CD14-positive monocyte (primary cell): ENCODE results near the gene ARHGAP35. TPM values are rescaled to one million over a fixed set of nuclear protein-coding genes. Genes with fewer than 3 reads are reported as not detected.

Experiments used
- DNase-seq, 3 donors: peaks; one replicate each; pipeline ENCODE4 v3.0.0-alpha.2; 2011 to 2022
- H2AFZ ChIP-seq: 2 replicates; pipeline ENCODE4 v1.6.0; 2012; ENCODE audit warnings: mild to moderate bottlenecking, low read depth, low read length, inconsistent platforms; ENCODE audit not compliant: insufficient read depth, poor library complexity, severe bottlenecking
- H3K27ac ChIP-seq, 2 donors: 1 replicate in 1 of 2; 2 replicates in 1 of 2; pipeline ENCODE4 v1.5.1; 2012 to 2013; ENCODE audit warnings: low read length in 2 of 2, control low read depth in 1 of 2, inconsistent platforms in 1 of 2, low read depth in 1 of 2, mild to moderate bottlenecking in 1 of 2
- H3K27me3 ChIP-seq, 2 donors: one replicate each; pipeline versions ENCODE4 v1.6.0 to v1.6.1; 2011 to 2013; ENCODE audit warnings: low read length in 2 of 2; ENCODE audit not compliant: control insufficient read depth in 2 of 2, insufficient read depth in 2 of 2
- H3K36me3 ChIP-seq, 2 donors: replicated peaks in 1 of 2; 1 replicate in 1 of 2; 2 replicates in 1 of 2; pipeline versions ENCODE4 v1.5.1 to v1.6.1; 2012 to 2013; ENCODE audit warnings: low read length in 2 of 2, control low read depth in 1 of 2, inconsistent platforms in 1 of 2, mild to moderate bottlenecking in 1 of 2; ENCODE audit not compliant: insufficient read depth in 2 of 2, control insufficient read depth in 1 of 2
- H3K4me1 ChIP-seq, 2 donors: 1 replicate in 1 of 2; 2 replicates in 1 of 2; pipeline versions ENCODE4 v1.5.1 to v1.6.1; 2012 to 2013; ENCODE audit warnings: low read length in 2 of 2, control low read depth in 1 of 2, inconsistent platforms in 1 of 2, mild to moderate bottlenecking in 1 of 2, moderate library complexity in 1 of 2; ENCODE audit not compliant: insufficient read depth in 2 of 2, control insufficient read depth in 1 of 2
- H3K4me2 ChIP-seq: replicated peaks from 2 replicates; pipeline ENCODE3; 2012; ENCODE audit warnings: low read length, moderate library complexity, mild to moderate bottlenecking; ENCODE audit not compliant: poor library complexity, severe bottlenecking; ENCODE audit errors: extremely low read depth
- H3K4me3 ChIP-seq, 3 experiments: fragments of 200-600 bp in 1 of 3; sonication (generic) in 1 of 3; replicated peaks in 1 of 3; 1 replicate in 2 of 3; 2 replicates in 1 of 3; pipeline ENCODE4 v1.5.1; 2011 to 2013; ENCODE audit warnings: low read length in 3 of 3, mild to moderate bottlenecking in 3 of 3, control low read depth in 2 of 3, low read depth in 2 of 3, inconsistent platforms in 1 of 3, moderate library complexity in 1 of 3
- H3K79me2 ChIP-seq: 2 replicates; pipeline ENCODE4 v1.6.0; 2012; ENCODE audit warnings: mild to moderate bottlenecking, control low read depth, inconsistent platforms, low read length, moderate library complexity; ENCODE audit not compliant: insufficient read depth
- H3K9ac ChIP-seq: 2 replicates; pipeline ENCODE4 v1.6.0; 2017; ENCODE audit warnings: low read length, mild to moderate bottlenecking; ENCODE audit not compliant: insufficient read depth, poor library complexity, severe bottlenecking
- H3K9me3 ChIP-seq, 2 donors: replicated peaks in 1 of 2; 1 replicate in 1 of 2; 2 replicates in 1 of 2; pipeline versions ENCODE4 v1.5.1 to v1.6.1; 2012 to 2013; ENCODE audit warnings: low read length in 2 of 2, control low read depth in 1 of 2; ENCODE audit not compliant: control insufficient read depth in 1 of 2, insufficient read depth in 1 of 2
- H4K20me1 ChIP-seq: 2 replicates; pipeline ENCODE4 v1.6.0; 2012; ENCODE audit warnings: mild to moderate bottlenecking, low read length, control low read depth, moderate library complexity; ENCODE audit not compliant: insufficient read depth
- H3K27ac Mint-ChIP-seq, 7 donors: one replicate each; pipeline ENCODE4 v1.8.0; 2020; ENCODE audit warnings: mild to moderate bottlenecking in 7 of 7, mixed read lengths in 7 of 7, moderate library complexity in 6 of 7, inconsistent platforms in 2 of 7
- H3K27me3 Mint-ChIP-seq, 3 donors: one replicate each; pipeline ENCODE4 v1.8.0; 2021 to 2022; ENCODE audit warnings: low read depth in 3 of 3, mild to moderate bottlenecking in 3 of 3, mixed read lengths in 3 of 3, moderate library complexity in 3 of 3, inconsistent platforms in 1 of 3
- H3K36me3 Mint-ChIP-seq, 2 donors: one replicate each; pipeline ENCODE4 v1.8.0; 2020; ENCODE audit warnings: mixed read lengths in 2 of 2, inconsistent platforms in 1 of 2, mild to moderate bottlenecking in 1 of 2
- H3K4me1 Mint-ChIP-seq: one replicate; pipeline ENCODE4 v1.8.0; 2020; ENCODE audit warnings: mild to moderate bottlenecking, mixed read lengths
- H3K4me3 Mint-ChIP-seq, 2 donors: one replicate each; pipeline ENCODE4 v1.8.0; 2020; ENCODE audit warnings: mild to moderate bottlenecking in 2 of 2, mixed read lengths in 2 of 2, moderate library complexity in 1 of 2
- H3K9me3 Mint-ChIP-seq, 7 donors: one replicate each; pipeline ENCODE4 v1.8.0; 2020 to 2022; ENCODE audit warnings: mixed read lengths in 7 of 7, mild to moderate bottlenecking in 6 of 7, moderate library complexity in 6 of 7, inconsistent platforms in 2 of 7
- WGBS: methylation state at CpG from one replicate; pipeline ENCODE4 v1.1.5; 2013; ENCODE audit warnings: missing lambda C conversion rate; ENCODE audit not compliant: insufficient coverage; 5-methylcytosine and 5-hydroxymethylcytosine counted together
- intact Hi-C, 2 donors: fragments of 100-400 bp; cut with micrococcal nuclease; formaldehyde crosslinking; loops; one replicate each; pipeline versions ENCODE4 v1.15.0 to v1.15.1; 2023
- polyA plus RNA-seq, 3 donors: library from polyadenylated mRNA; depleted of rRNA in 1 of 3; unstranded in 2 of 3; stranded (reverse) in 1 of 3; fragments of 300-500 nt in 2 of 3; fragments of >200 nt in 1 of 3; fragmentation: Illumina TruSeq in 2 of 3; gene quantifications; 1 replicate in 2 of 3; 2 replicates in 1 of 3; pipeline ENCODE4 v1.2.3, GENCODE V29; 2012 to 2021
- TF ChIP-seq, protein P1 (sequence below): fragments of 200-600 bp; IDR thresholded peaks from one replicate; pipeline ENCODE4 v1.8.0; 2022; ENCODE audit warnings: antibody characterized with exemption, mild to moderate bottlenecking

The ARHGAP35 gene
- polyA plus RNA-seq, 3 donors: 1.5 to 7.6 (median 2.0) TPM

DNA sequence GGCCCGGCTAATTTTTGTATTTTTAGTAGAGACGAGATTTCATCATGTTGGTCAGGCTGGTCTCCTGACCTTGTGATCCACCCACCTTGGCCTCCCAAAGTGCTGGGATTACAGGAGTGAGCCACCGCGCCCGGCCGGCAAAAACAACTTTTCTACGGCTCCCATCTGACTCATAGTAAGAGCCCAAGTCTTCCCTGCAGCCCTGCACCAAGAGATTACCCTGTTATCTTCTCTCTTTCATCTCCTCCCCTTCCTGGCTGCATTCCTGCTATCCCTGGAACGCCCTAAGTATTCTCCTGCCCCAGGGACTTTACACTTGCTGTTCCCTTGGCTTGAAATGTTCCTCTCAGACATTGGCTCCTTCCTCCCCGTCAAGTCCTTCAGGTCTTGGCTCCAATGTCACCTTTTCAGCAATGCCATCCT, 16.7 kb upstream of the ARHGAP35 start:
- peaks cover 39 to 59% of the 10 kb centered on the region in 2 donors for H3K36me3 ChIP-seq
- H3K36me3 Mint-ChIP-seq: peaks cover 42 to 64% of the 10 kb centered on the region in 2 donors
- no peak overlapping the region for H3K27ac Mint-ChIP-seq
- peaks cover 28% of the 10 kb centered on the region for H3K4me1 Mint-ChIP-seq
- H3K4me1 ChIP-seq: peaks cover 20 to 26% of the 10 kb centered on the region in 2 donors
- H4K20me1 ChIP-seq: peaks cover 42% of the 10 kb centered on the region
- no peak overlapping the region for H3K27ac ChIP-seq
- H3K9ac ChIP-seq: no peak overlapping the region
- no peak overlapping the region for H3K4me3 ChIP-seq
- H2AFZ ChIP-seq: no peak overlapping the region
- 94% methylated on average over 8 of the region's 9 CpGs for WGBS
- H3K9me3 ChIP-seq: no peaks in the 10 kb centered on the region
- no peak overlapping the region for H3K4me3 Mint-ChIP-seq
- H3K79me2 ChIP-seq: peaks cover 34% of the 10 kb centered on the region
- TF ChIP-seq, protein P1, sequence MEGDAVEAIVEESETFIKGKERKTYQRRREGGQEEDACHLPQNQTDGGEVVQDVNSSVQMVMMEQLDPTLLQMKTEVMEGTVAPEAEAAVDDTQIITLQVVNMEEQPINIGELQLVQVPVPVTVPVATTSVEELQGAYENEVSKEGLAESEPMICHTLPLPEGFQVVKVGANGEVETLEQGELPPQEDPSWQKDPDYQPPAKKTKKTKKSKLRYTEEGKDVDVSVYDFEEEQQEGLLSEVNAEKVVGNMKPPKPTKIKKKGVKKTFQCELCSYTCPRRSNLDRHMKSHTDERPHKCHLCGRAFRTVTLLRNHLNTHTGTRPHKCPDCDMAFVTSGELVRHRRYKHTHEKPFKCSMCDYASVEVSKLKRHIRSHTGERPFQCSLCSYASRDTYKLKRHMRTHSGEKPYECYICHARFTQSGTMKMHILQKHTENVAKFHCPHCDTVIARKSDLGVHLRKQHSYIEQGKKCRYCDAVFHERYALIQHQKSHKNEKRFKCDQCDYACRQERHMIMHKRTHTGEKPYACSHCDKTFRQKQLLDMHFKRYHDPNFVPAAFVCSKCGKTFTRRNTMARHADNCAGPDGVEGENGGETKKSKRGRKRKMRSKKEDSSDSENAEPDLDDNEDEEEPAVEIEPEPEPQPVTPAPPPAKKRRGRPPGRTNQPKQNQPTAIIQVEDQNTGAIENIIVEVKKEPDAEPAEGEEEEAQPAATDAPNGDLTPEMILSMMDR: no peak
- DNase-seq: no peak
- peaks cover 0 to 3% (median 0%) of the 10 kb centered on the region in 3 donors for H3K27me3 Mint-ChIP-seq
- no peaks in the 10 kb centered on the region for H3K27me3 ChIP-seq
- intact Hi-C loops: loop anchor here in 1 of 2 donors (5.0 kb wide), 2 partner anchors 67 to 87 kb away; no protein-coding TSS in a partner anchor
- no peak overlapping the region for H3K4me2 ChIP-seq
- peaks cover 0 to 1% (median 0%) of the 10 kb centered on the region in 7 donors for H3K9me3 Mint-ChIP-seq

DNA sequence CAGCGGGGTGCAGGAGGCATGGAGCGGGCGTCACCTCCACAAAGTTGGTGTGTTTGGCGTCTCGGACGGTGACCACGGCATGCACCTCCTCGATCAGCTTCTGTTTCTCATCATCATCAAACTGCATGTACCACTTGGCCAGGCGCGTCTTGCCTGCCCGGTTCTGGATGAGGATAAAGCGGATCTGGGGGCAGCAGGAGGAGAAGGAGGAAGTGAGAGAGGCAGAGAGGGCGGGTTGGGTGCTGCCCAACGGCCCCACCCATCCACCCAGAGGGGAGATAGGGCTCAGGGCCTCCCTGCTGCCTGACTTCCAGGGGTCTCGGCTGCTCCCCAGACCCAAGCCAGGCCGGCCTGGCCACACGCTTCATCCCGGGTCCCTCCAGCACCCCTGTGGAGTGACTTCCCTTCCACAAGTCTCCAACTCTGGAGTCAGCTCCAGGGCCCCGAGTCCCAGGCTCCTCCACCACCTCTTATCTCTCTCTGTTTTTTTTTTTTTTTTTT, 14.8 kb upstream of the ARHGAP35 start:
- H3K9ac ChIP-seq: no peak overlapping the region
- H4K20me1 ChIP-seq: peaks cover 45% of the 10 kb centered on the region
- peaks cover 47% of the 10 kb centered on the region for H3K79me2 ChIP-seq
- Mint-ChIP-seq H3K4me3 (peak overlapping the region; percentile 41 to 55), H3K27me3 (peaks cover 0 to 3% (median 1%) of the 10 kb centered on the region in 3 donors), H3K36me3 (peaks cover 34 to 54% of the 10 kb centered on the region in 2 donors), H3K27ac (peak overlapping the region; percentile 24 to 88 (median 72)), H3K9me3 (peaks cover 0 to 1% (median 0%) of the 10 kb centered on the region in 7 donors), H3K4me1 (peaks cover 38% of the 10 kb centered on the region)
- H3K27me3 ChIP-seq: no peaks in the 10 kb centered on the region
- peak overlapping the region; percentile 59 for H3K4me2 ChIP-seq
- TF ChIP-seq, protein P1: no peak
- peaks cover 32 to 40% of the 10 kb centered on the region in 2 donors for H3K4me1 ChIP-seq
- H2AFZ ChIP-seq: peak overlapping the region; percentile 60
- no peaks in the 10 kb centered on the region for H3K9me3 ChIP-seq
- WGBS: 70% methylated on average over 10 of the region's 19 CpGs
- DNase-seq: peak in 2 of 3 donors; percentile 47 to 52
- H3K27ac ChIP-seq: peak overlapping the region; percentile 41 to 60
- peaks cover 29 to 49% of the 10 kb centered on the region in 2 donors for H3K36me3 ChIP-seq
- intact Hi-C loops: no loop called here
- H3K4me3 ChIP-seq: peak overlapping the region in 1 of 3 experiments; percentile 45
